Stimulated activated CD4-positive, alpha-beta T cell treated with anti-CD3 and anti-CD28 coated beads, TNF-alpha, amount 100 ng/mL, for 48 hours (primary cell): Measurements from ENCODE around the gene ZNF785.
"Not testable (repeated sequence)": the region's sequence is repeated elsewhere in the genome, so short reads cannot be mapped to it uniquely, and the experiment has no call there.

Experiments used
- DNase-seq, 3 donors: peaks; one replicate each; pipeline ENCODE4 v3.0.0-alpha.2; 2020; ENCODE audit warnings: low read depth in 3 of 3

The ZNF785 gene

GRCh38 chr16:30565984-30566383 lies 19.5 kb downstream of the ZNF785 start:
- DNase-seq: no peak

- DNase-seq: no peak
Measured at GRCh38 chr16:30565526-30565925, 20.0 kb downstream of the ZNF785 start.

- no peak for DNase-seq
Measured at GRCh38 chr16:30562021-30562420, 23.5 kb downstream of the ZNF785 start.

DNA sequence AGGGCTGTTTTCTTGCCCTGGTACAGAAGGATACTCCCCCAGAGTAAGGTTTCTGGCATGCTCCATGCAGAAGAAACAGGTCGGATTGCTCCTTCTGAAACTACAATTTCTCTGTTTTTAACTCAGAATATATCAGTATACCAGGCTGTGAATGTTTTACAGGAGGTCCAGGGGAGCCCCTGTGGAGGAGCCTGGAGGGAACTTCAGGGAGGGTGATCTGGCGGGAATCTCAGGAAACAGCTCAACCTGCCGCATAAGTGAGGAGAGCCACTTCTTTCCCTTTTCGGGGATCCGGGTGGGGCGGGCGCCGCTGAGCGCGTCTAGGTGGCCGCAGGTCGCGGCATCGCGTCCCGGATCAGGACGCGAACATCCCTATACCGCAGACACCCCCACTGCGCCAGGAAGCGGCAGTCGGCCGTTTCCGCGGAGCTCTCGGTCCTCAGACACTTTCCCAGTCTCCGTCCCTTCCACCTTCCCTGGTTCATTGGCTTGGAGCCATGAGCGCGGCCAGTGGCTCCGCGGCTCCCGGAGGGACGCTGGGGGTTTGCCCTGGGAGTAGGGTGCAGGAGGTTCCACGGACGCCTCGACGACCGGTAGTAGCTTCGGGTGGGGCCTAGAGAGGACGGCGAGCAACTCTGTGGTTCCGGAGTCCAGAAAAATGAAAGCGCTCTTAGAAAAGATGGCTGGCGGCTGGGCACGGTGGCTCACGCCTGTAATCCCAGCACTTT lies 24.2 kb downstream of the ZNF785 start:
- DNase-seq: no peak

DNA sequence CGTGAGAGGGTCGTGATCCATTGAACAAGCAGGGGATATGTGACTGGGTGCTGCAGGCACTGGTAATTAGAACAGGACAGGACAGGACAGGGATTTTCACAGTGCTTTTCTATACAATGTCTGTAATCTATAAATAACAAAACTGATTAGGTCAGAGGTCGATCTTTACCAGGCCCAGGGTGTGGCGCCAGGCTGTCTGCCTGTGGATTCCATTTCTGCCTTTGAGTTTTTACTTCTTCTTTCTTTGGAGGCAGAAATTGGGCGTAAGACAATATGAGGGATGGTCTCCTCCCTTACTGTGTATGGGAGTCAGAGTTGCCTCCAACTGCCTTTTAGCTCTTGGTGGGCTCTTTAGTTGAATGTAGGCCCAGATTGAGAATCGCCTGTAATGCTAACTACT lies 25.8 kb downstream of the ZNF785 start:
- DNase-seq: no peak

GRCh38 chr16:30558789-30559377 lies 26.6 kb downstream of the ZNF785 start:
- no peak for DNase-seq

DNA sequence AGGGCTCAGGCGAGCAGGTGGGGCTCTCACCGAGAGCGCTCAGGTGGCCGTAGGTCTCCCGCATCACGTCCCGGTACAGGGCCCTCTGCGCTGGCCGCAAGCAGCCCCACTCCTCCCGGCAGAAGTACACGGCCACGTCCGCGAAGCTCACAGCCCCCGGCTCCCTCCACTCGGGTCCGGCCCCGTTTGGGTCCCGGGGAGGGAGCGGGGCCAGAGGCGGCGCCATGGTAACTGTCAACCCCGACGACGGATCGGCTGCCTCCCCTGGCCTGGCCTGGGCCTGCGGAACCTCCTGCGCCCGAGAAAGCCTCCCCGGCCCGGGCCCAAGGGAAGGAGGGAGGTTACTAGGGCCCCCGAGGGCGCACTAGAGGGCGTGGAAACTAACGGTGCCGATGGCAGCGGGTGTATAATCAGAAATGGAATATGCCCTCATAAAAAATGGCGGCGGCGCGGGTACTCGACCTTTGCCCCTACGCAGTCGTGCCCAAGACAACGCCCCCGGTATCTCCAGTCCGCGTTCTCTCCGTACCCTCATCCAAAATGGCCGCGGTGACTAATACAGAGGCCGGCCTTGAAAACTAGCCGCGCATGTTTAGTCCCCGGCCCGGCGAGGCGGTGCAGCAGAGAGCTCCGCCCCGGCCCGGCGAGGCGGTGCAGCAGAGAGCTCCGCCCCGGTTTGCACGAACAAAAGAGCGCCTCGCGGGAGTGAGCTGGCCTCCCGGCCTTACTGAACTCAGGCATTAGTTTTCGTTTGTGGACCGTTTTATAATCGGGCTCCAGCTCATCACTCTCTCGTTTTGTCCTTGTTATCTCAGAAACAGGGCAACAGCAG lies 27.3 kb downstream of the ZNF785 start, which contains the start of gene ZNF764:
Gene ZNF764, minus strand, starts transcription at position 418 of the 832 bp plus-strand sequence. Its CDS starts 192 bp downstream, at position 226.
- DNase-seq: peak; percentile 93 to 97 (median 94)

- DNase-seq: no peak
Measured at GRCh38 chr16:30557707-30557956, 27.9 kb downstream of the ZNF785 start.

DNA sequence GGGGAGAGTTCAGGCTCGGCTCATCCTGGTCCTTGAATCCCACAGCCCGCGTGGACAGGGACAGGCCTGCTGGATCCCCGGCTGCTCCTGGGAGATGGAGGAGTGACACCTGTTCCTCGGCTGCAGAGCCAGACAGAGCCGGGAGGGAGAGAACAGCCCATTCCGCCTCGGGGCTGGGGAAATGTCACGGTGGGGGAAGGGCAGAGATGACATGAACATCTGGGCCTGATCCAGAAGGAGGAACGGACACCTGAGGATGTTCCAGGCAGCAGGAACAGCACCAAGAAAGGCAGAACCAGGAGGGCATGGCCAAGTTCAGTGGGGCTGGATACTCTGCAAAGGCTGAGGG lies 29.4 kb downstream of the ZNF785 start:
- DNase-seq: no peak

DNA sequence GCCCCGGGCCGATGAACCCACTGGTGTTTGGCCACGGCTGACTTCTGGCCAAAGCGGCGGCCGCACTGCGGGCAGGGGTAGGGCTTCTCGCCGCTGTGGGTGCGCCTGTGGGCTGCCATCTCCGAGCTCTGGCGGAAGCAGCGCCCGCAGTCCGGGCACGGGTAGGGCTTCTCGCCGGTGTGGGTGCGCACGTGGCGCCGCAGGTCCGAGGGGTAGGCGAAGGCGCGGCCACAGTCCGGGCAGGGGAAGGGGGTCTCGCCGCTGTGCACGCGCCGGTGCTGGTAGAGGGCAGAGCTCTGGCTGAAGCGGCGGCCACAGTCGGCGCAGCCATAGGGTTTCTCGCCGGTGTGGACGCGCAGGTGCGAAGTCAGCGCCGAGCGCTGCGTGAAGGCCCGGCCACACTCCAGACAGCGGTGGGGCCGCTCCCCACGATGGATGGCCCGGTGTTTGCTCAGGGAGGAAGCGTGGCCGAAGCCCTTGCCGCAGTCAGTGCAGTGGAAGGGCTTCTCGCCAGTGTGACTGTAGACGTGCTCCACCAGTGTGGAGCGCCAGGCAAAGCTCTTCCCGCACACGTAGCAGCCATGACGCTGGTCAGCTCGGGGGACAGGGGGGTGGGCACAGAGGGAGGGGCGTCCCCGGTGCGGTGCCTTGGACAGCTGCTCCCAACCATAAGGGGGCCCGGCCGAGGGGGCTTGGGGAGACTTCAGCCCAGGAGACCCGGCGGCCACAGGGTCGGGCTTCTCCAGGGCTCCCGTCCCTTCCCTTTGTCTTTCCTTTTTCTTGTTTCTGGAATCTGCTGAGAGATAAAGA lies 30.0 kb downstream of the ZNF785 start:
- no peak for DNase-seq

GRCh38 chr16:30554557-30555314 lies 30.8 kb downstream of the ZNF785 start:
- no peak for DNase-seq

DNA sequence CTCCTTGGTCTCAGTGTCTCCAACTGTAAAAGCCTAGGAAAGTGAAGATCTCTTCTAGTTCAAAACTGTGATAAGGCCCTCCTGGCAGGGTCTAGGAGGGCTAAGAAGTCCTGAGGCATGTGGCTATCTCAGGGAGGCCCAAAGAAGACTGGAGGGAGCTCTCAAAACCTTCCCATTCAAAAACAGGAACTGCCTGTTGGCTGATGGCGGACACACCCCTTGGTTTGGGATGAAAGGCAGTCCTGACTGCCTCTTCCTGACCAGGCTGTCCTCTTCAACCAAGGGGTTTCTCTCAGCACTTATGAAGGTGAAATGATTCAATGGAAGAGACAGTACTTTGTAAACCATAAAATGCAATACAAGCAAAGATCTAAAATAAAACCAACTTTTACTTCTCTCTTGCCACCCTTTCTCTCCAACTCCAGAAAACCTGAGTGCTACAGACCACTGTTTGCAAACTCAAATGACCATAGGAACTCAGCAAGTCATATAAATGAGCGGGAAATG lies 32.1 kb downstream of the ZNF785 start:
- no peak for DNase-seq

GRCh38 chr16:30552956-30553355 lies 32.5 kb downstream of the ZNF785 start:
- no peak for DNase-seq

- DNase-seq: peak in 1 of 3 donors; percentile 57
Measured at GRCh38 chr16:30551781-30552180, 33.7 kb downstream of the ZNF785 start.

DNA sequence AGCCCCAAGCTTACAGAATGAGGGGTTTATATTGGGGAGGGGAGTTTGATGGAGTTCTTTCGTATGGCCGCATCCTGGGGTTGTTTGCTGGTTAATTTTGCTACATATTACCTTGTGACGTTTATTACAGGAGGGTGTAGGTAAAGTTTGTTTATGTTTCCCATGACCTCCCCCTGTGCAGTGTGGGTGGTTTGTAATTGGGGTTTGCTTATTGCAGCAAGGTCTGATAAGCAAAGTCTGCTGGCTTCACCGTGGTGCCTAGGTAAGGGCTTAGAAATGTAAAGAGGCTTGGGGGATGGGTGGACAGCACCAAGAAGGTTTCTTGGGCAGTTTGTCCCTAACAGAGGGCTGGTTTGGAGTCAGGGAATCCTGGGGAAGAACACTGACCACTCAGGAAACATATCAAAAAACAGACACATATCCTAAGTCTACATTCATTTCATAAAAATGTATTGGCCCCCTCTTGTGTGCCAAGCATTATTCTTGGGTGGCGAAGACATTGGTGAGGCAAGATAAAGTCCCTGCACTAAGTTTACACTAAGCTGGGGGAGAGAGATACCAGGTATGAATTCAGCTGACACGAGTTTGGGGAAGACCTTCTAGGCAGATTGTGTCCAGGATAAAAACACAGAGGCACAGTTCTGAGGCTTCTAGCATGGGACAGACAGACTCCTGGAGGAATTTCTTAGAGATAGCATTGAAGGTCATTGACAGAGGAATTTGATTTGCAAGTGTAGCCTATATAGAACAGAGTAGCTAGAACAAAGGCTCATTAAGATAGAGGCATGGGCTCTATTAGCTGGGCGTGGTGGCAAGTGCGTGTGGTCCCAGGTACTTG lies 36.9 kb downstream of the ZNF785 start:
- DNase-seq: no peak

DNA sequence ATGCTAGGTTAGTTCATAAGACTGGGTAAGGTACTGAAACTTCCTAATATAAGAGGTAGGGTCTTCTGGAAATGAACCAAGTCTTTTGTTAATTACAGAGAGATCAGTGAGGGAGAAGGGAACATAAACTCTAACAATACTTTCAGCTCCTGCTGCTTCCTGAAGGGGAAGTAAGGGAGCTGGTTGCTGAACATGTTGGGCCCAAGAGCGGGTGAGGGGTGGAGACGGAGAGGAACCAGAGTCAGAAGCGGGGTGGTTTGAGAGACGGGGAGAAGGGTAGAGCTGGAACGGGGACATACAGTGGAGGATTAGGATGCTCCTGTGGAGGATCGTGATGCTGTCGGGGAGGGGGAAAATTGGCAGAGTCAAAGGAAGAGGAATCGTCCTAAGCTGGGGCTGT lies 39.4 kb downstream of the ZNF785 start:
- no peak for DNase-seq

DNA sequence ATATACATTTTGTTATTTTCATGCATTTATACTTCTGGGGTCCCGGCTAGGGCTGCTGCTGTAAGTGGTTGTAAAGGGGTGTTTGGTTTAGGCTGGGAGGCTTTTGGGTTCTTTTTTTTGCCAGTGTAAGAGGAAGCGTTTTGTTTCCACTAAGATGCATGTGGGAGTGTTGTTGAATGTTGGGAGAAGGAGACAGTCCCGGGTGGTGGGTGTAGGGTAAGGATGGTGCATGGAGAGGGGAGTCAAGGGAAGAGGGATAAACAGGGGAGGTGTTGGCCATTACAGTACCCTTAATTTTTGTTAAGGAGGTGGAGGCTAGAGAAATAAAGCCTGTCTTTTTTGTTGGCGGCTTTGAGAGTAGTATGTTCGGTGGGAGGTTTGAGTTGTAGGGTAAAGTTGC lies 42.4 kb downstream of the ZNF785 start:
- no peak for DNase-seq

- DNase-seq: no peak
Measured at GRCh38 chr16:30541502-30542329, 43.8 kb downstream of the ZNF785 start.

DNA sequence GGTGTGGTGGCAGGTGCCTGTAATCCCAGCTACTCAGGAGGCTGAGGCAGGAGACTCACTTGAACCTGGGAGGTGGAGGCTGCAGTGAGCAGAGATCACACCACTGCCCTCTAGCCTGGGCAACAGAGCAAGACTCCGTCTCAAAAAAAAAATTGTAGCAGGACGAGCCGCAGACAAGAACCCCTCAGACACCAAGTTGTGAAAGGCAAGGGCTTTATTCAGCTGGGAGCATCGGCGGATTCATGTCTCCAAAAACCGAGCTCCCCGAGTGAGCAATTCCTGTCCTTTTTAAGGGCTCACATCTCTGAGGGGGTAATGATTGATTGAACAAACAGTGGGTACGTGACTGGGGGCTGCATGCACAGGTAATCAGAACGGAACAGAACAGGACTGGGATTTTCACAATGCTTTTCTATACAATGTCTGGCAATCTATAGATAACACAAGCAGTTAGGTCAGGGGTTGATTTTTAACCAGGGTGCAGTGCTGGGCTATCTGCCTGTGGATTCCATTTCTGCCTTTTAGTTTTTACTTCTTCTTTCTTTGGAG lies 44.5 kb downstream of the ZNF785 start:
- not testable (repeated sequence) for DNase-seq
